Right atrium auricular region (tissue), 2 donors: ENCODE measurements around the gene MRPL36. TPM values are rescaled to one million over a fixed set of nuclear protein-coding genes. Genes with fewer than 3 reads are reported as not detected.

Source experiments
- DNase-seq: peaks from one replicate; pipeline ENCODE4 v3.0.0-alpha.2; 2019; ENCODE audit warnings: low spot score
- H3K27ac ChIP-seq, 2 donors: fragments of 200-600 bp; sonication (generic); 1 replicate in 1 of 2; 2 replicates in 1 of 2; pipeline ENCODE4 v1.5.1; 2016 to 2019
- H3K27me3 ChIP-seq, 2 donors: fragments of 200-600 bp; sonication (generic); one replicate each; pipeline versions ENCODE4 v1.5.1 to v1.6.0; 2017 to 2019
- H3K36me3 ChIP-seq: fragments of 200-600 bp; sonication (generic); one replicate; pipeline ENCODE4 v1.5.1; 2016
- H3K4me1 ChIP-seq, 2 donors: fragments of 200-600 bp; sonication (generic); one replicate each; pipeline versions ENCODE4 v1.5.1 to v1.6.0; 2017 to 2019
- H3K4me3 ChIP-seq, 2 donors: fragments of 200-600 bp; sonication (generic); 1 replicate in 1 of 2; 2 replicates in 1 of 2; pipeline ENCODE4 v1.5.1; 2017 to 2019; ENCODE audit warnings: mild to moderate bottlenecking in 1 of 2, moderate library complexity in 1 of 2
- H3K9me3 ChIP-seq, 2 donors: fragments of 200-600 bp; sonication (generic); one replicate each; pipeline ENCODE4 v1.5.1; 2019
- total RNA-seq, 2 donors: library from RNA; depleted of rRNA; stranded (reverse); fragments of >200 nt; gene quantifications; one replicate each; pipeline ENCODE4 v1.1.0, GENCODE V29; 2016
- TF ChIP-seq, protein P1 (sequence below), 2 donors: fragments of 200-600 bp; sonication (generic); IDR thresholded peaks; one replicate each; pipeline ENCODE4 v1.5.1; 2019; ENCODE audit warnings: antibody characterized with exemption in 2 of 2

MRPL36 gene
- total RNA-seq, 2 donors from 2014 or later, result 40.5 to 41.2 TPM

DNA sequence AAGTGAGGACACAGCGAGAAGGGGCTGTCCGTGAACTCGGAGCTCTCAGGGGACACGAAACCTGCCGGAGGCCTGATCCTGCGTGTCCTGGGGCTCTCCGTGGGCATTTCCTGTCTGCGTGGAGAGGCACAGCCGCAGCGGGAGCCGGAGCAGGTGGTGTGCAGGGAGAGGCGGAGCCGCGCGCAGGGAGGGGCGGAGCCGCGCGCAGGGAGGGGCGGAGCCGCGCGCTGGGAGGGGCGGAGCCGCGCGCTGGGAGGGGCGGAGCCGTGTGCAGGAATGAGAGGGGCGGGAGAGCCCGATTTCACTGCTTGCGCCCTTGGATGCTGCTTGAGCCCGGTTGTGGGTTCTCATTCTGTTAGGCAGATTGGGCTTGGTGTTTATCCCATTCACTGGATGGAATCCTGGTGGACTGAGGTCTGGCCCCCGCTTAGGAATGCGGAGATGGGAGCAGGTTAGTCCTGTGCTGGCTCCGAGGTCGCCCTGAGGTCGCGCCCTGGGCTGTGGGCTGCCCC is 28.3 kb upstream of the MRPL36 start:
- no peak overlapping the region for H3K4me3 ChIP-seq
- H3K36me3 ChIP-seq, result peaks cover 22% of the 10 kb centered on the region
- H3K4me1 ChIP-seq, result no peaks in the 10 kb centered on the region
- TF ChIP-seq, protein P1, sequence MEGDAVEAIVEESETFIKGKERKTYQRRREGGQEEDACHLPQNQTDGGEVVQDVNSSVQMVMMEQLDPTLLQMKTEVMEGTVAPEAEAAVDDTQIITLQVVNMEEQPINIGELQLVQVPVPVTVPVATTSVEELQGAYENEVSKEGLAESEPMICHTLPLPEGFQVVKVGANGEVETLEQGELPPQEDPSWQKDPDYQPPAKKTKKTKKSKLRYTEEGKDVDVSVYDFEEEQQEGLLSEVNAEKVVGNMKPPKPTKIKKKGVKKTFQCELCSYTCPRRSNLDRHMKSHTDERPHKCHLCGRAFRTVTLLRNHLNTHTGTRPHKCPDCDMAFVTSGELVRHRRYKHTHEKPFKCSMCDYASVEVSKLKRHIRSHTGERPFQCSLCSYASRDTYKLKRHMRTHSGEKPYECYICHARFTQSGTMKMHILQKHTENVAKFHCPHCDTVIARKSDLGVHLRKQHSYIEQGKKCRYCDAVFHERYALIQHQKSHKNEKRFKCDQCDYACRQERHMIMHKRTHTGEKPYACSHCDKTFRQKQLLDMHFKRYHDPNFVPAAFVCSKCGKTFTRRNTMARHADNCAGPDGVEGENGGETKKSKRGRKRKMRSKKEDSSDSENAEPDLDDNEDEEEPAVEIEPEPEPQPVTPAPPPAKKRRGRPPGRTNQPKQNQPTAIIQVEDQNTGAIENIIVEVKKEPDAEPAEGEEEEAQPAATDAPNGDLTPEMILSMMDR (IDR thresholded peaks at IDR 0.05), result no peak
- H3K27ac ChIP-seq, result no peak overlapping the region
- H3K27me3 ChIP-seq, result no peaks in the 10 kb centered on the region
- no peak for DNase-seq
- no peaks in the 10 kb centered on the region for H3K9me3 ChIP-seq

DNA sequence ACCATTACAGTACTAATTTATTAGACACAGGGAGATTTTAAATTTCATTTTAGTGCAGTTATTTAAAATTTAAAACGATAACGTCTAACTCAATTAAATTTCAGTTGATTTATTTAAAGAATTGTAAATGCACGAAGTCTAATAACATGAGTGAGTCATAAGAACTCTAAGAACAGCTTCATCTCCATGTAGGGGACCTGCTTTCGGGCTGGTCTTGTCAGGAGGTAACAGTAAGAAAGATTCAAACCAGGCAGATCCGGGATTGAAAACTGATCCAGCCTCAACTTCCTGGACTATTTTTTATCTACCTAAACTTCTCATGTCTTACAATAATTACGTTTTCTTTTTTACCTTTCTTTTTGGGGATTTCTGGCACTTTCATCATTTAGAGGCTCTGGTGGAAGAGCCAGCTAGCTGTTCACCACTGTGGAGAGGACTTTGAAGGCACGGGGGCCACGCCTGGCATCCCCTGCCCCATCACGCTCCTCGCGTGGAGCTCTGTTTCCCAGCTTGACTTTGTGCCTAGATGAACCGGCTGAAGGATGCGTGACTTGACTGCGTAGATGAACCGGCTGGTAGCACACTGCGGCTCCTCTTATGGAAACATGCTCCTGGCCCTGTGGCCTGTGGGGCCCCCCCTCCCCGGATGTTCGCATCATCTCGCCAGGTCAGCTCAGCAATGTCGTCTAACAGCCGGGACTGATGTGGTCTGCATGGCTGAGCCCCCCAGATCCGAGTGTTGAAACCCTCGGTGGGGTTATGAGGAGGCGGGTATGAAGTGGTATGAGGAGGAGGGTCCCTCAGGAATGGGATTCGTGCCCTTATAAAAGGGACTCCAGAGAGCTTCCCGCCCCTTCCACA is 27.6 kb upstream of the MRPL36 start:
- H3K9me3 ChIP-seq, result no peaks in the 10 kb centered on the region
- H3K27me3 ChIP-seq, result no peaks in the 10 kb centered on the region
- no peak for DNase-seq
- H3K4me3 ChIP-seq, result no peak overlapping the region
- TF ChIP-seq, protein P1 (IDR thresholded peaks at IDR 0.05), result no peak
- no peaks in the 10 kb centered on the region for H3K4me1 ChIP-seq
- H3K36me3 ChIP-seq, result peaks cover 28% of the 10 kb centered on the region
- no peak overlapping the region for H3K27ac ChIP-seq

DNA sequence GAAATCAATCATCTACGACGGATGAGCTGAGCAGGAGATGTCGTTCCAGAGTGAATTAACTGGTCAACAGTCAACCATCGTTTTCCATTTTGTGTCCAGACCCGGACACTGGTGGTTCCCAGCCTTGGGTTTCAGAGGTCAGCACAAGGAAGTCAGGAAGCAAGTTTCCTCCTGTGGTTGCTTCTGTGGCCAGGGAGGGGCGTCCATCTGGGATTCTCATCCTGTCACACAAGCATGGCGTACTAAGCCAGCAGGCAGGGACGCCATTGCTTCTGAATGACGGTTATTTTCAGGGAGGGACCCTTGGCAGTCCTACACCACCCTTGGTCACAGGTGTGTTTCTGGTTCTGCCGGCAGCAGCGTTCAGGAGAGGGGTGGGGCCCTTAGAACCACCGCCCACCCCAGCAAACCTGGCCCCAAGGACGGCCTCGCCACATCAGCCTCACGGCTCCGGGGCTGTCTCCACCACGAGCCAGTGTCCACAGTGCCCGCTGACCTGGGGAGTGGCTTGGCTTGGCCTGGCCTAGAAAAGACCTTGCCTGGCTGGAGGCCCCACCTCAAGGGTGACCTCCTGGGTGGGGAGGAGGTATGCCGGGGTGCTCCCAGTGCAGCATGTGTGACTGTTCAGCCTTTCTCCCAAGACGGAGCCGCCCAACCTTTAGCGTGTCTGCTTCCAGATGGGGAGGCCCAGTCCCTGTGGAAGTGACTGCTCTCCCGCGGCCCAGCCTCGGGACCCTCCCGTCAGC is 26.8 kb upstream of the MRPL36 start:
- no peak overlapping the region for H3K4me3 ChIP-seq
- H3K27ac ChIP-seq, result no peak overlapping the region
- H3K9me3 ChIP-seq, result no peaks in the 10 kb centered on the region
- no peaks in the 10 kb centered on the region for H3K4me1 ChIP-seq
- H3K27me3 ChIP-seq, result no peaks in the 10 kb centered on the region
- no peak for DNase-seq
- TF ChIP-seq, protein P1 (IDR thresholded peaks at IDR 0.05), result no peak
- peaks cover 34% of the 10 kb centered on the region for H3K36me3 ChIP-seq

DNA sequence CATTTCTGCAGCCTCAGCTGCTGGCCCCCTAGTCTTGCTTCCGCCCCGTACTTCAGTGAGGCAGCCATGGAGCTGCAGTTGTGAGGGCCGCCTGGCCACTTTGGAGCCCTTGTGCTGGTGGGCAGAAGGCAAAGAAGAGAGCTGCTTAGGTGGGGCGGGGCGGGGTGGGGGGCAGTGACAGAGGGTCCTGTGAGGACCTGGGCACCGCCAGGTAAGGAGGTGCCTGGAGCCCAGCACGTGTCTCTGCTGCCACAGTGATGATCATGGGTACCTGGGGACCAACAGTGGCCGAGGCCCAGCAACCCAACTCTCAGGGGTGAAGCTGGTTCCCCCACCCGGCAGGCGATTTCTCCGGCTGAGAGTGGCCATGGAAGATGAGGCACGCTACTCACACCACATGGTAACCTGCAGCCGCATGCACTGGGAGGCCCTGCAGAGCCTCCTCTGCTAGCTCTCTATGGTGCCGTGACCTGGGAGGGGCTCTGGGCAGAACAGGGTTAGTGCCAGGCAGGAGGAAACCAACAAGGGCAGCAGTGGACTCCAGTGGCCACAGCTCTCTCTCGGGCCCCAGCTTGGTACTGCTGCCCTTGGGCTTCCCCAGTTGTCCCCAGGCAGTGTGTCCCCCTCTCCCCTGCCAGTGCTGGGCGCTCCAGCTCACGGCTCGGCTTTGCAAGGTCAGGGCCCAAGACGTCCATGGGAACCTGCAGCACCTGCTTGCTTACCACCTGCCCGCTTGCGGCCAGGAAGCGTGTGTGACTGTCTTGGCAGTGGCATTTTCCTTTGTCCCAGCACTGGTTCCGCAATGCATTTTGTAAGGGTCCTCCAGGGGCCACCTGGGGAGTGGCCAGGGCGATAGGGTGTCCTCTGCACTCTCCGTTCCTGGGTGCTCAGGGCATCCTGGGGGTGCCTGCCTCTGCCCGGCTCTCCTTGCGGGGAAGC is 25.5 kb upstream of the MRPL36 start:
- TF ChIP-seq, protein P1 (IDR thresholded peaks at IDR 0.05), result no peak
- Histone ChIP-seq H3K27ac (no peak overlapping the region), H3K27me3 (no peaks in the 10 kb centered on the region), H3K9me3 (no peaks in the 10 kb centered on the region), H3K4me1 (no peaks in the 10 kb centered on the region), H3K4me3 (no peak overlapping the region), H3K36me3 (peaks cover 47% of the 10 kb centered on the region)
- DNase-seq, result no peak

DNA sequence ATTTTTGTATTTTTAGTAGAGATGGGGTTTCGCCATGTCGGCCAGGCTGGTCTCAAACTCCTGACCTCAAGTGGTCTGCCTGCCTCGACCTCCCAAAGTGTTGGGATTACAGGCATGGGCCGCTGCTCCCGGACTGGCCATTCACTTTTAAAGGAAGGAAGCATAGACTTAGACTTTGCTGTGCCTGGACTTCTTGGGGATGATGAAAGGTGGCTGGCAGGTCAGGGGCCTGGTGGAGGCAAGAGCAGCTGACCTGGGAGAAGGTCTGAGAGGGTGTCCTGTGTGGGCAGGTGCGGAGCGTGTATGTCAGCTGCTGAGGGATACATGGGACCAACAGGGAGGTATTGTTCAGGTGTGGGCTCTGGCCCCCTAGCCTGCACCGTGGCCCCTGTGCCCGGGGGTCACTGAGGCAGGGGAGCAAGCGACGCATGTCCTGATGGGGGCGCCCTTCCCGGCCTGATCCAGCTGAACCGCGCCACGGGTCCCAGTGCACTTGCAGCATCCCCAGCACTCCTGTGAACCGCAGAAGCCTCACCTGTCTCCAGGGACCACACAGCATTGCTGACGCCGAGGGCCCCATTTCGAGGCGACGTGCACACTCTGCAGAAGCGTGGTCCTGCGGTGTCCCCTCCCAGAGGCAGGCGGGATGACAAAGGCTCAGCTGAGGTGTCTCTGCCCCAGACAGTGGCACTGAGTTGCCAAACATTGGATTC is 24.6 kb upstream of the MRPL36 start:
- peaks cover 47% of the 10 kb centered on the region for H3K36me3 ChIP-seq
- H3K9me3 ChIP-seq, result no peaks in the 10 kb centered on the region
- no peak overlapping the region for H3K27ac ChIP-seq
- TF ChIP-seq, protein P1 (IDR thresholded peaks at IDR 0.05), result no peak
- no peaks in the 10 kb centered on the region for H3K27me3 ChIP-seq
- no peaks in the 10 kb centered on the region for H3K4me1 ChIP-seq
- H3K4me3 ChIP-seq, result no peak overlapping the region
- no peak for DNase-seq
